HepG2 (cell line): Measurements from ENCODE around the gene ADH1B. TPM values are rescaled to one million over a fixed set of nuclear protein-coding genes. Genes with fewer than 3 reads are reported as not detected.

Experiments
- ATAC-seq: fragments of 200-7000 bp; cut with Tn5 transposase; 3 replicates; pipeline ENCODE4 v1.9.1; 2020; ENCODE audit warnings: mild to moderate bottlenecking, moderate library complexity
- BruUV-seq: library from RNA; stranded (reverse); fragments of 400-500 nt; replicated peaks from 2 replicates; lab custom pipeline; 2021; lab: Mats Ljungman, UMichigan
- CTCF ChIA-PET: fragments of 300-600 bp; formaldehyde crosslinking; extraction: SDS; loops from one replicate; lab custom pipeline; 2021; ENCODE audit warnings: low total read pairs, inconsistent platforms, low intra/inter-chr PET ratio; lab: Yijun Ruan, JAX
- POLR2A ChIA-PET: fragments of 350-600 bp; sonication (Branson Sonifier 250); formaldehyde crosslinking; loops from one replicate; lab custom pipeline; 2020; ENCODE audit warnings: antibody characterized with exemption, inconsistent platforms; lab: Yijun Ruan, JAX
- DNase-seq: peaks from one replicate; pipeline ENCODE4 v3.0.0-alpha.2; 2015; ENCODE audit warnings: low spot score
- FAIRE-seq: peaks from 3 replicates; lab custom pipeline; 2011; peaks lifted over from hg19 to GRCh38; lab: Jason Lieb, UNC
- H2AFZ ChIP-seq: one replicate; pipeline ENCODE4 v1.6.1; 2011; ENCODE audit warnings: low read length, inconsistent platforms
- H3K27ac ChIP-seq: fragments of 300-600 bp; 3 replicates; pipeline ENCODE4 v1.8.0; 2011; ENCODE audit warnings: mixed run types, mild to moderate bottlenecking, mixed read lengths, low read length, inconsistent platforms; ENCODE audit not compliant: insufficient read depth; ENCODE audit errors: extremely low read length
- H3K27me3 ChIP-seq, 2 experiments: fragments of 200-600 bp in 1 of 2; 2 replicates in 1 of 2; 3 replicates in 1 of 2; pipeline versions ENCODE4 v1.6.0 to v1.8.0; 2011; ENCODE audit warnings: low read length in 2 of 2, mild to moderate bottlenecking in 2 of 2, moderate library complexity in 2 of 2, inconsistent platforms in 1 of 2; ENCODE audit not compliant: insufficient read depth in 2 of 2, control insufficient read depth in 1 of 2
- H3K36me3 ChIP-seq, 2 experiments: fragments of 200-600 bp in 1 of 2; replicated peaks in 1 of 2; 2 replicates in 1 of 2; 3 replicates in 1 of 2; pipeline versions ENCODE4 v1.5.1 to v1.8.0; 2011; ENCODE audit warnings: low read length in 2 of 2, inconsistent platforms in 1 of 2; ENCODE audit not compliant: insufficient read depth in 2 of 2, control insufficient read depth in 1 of 2
- H3K4me1 ChIP-seq: 2 replicates; pipeline ENCODE4 v1.5.1; 2012; ENCODE audit warnings: low read length, inconsistent platforms; ENCODE audit not compliant: insufficient read depth
- H3K4me2 ChIP-seq: 2 replicates; pipeline ENCODE4 v1.6.0; 2011; ENCODE audit warnings: low read depth, low read length, inconsistent platforms
- H3K4me3 ChIP-seq, 3 experiments: fragments of 200-600 bp in 1 of 3; sonication (generic), shearing (Covaris generic) in 1 of 3; replicated peaks in 1 of 3; 2 replicates each; pipeline ENCODE4 v1.5.1; 2011 to 2016; ENCODE audit warnings: low read length in 3 of 3, inconsistent platforms in 2 of 3, low read depth in 2 of 3, mild to moderate bottlenecking in 2 of 3, control low read depth in 1 of 3, mixed read lengths in 1 of 3; ENCODE audit not compliant: insufficient read depth in 1 of 3
- H3K79me2 ChIP-seq: one replicate; pipeline ENCODE4 v1.6.1; 2011; ENCODE audit warnings: low read length, inconsistent platforms; ENCODE audit not compliant: insufficient read depth
- H3K9ac ChIP-seq: 2 replicates; pipeline ENCODE4 v1.6.0; 2011; ENCODE audit warnings: mild to moderate bottlenecking, low read depth, low read length, inconsistent platforms; ENCODE audit not compliant: insufficient read depth
- H3K9me3 ChIP-seq: 2 replicates; pipeline ENCODE4 v1.5.1; 2012; ENCODE audit warnings: mild to moderate bottlenecking, low read length
- H4K20me1 ChIP-seq: 2 replicates; pipeline ENCODE4 v1.6.0; 2011; ENCODE audit warnings: inconsistent platforms, mild to moderate bottlenecking, low read length, moderate library complexity; ENCODE audit not compliant: insufficient read depth
- EHMT2 ChIP-seq: fragments of 200-600 bp; sonication (generic); IDR thresholded peaks from 2 replicates; pipeline ENCODE4 v1.7.0; 2017; ENCODE audit warnings: antibody characterized with exemption, low read depth, low read length, borderline replicate concordance
- MAFK ChIP-seq, 2 experiments: IDR thresholded peaks in 1 of 2; conservative IDR thresholded peaks in 1 of 2; 2 replicates each; pipeline ENCODE4 v1.6.1; 2011; ENCODE audit warnings: improper control_type of control experiment in 2 of 2, low read length in 2 of 2
- PAF1 ChIP-seq: IDR thresholded peaks from 2 replicates; pipeline ENCODE4 v1.6.1; 2016; ENCODE audit warnings: missing genetic modification reagents, missing compliant biosample characterization
- ZBTB20 ChIP-seq: sonication (generic); formaldehyde crosslinking; IDR thresholded peaks from 2 replicates; pipeline ENCODE4 v1.8.1; 2023; ENCODE audit warnings: missing genetic modification reagents, low read depth, mild to moderate bottlenecking, borderline replicate concordance
- ZNF264 ChIP-seq: sonication (generic); formaldehyde crosslinking; IDR thresholded peaks from 2 replicates; pipeline ENCODE4 v1.4.0; 2020; ENCODE audit warnings: missing genetic modification reagents
- ZNF343 ChIP-seq: sonication (generic); formaldehyde crosslinking; IDR thresholded peaks from 2 replicates; pipeline ENCODE4 v1.4.0; 2020; ENCODE audit warnings: mild to moderate bottlenecking, missing genetic modification reagents
- ZNF430 ChIP-seq: sonication (generic); formaldehyde crosslinking; IDR thresholded peaks from 2 replicates; pipeline ENCODE4 v1.9.0; 2021; ENCODE audit warnings: mild to moderate bottlenecking, missing genetic modification reagents
- WGBS: methylation state at CpG from one replicate; pipeline ENCODE4 v1.1.6; 2017; ENCODE audit warnings: low lambda C conversion rate; 5-methylcytosine and 5-hydroxymethylcytosine counted together
- in situ Hi-C: cut with HindIII; loops from 2 replicates; pipeline ENCODE4 v1.10.0; 2017; ENCODE audit warnings: low pct_unique_long_range_greater_than_20kb; ENCODE audit not compliant: extremely low pct_ligation_motif_present
- intact Hi-C: fragments of 100-400 bp; cut with micrococcal nuclease; formaldehyde crosslinking; loops from one replicate; pipeline ENCODE4 v1.10.0; 2022; ENCODE audit not compliant: unreplicated experiment
- polyA plus RNA-seq, 8 experiments: library from polyadenylated mRNA; depleted of rRNA in 3 of 8; stranded (reverse) in 7 of 8; unstranded in 1 of 8; fragments of >200 nt; fragmentation: Illumina TruSeq in 4 of 8; extraction: Trizol in 4 of 8; gene quantifications; 2 replicates each; pipeline versions ENCODE4 v1.2.1 to v1.2.3, GENCODE V29; 2011 to 2016; ENCODE audit warnings: low read depth in 4 of 8, missing spikeins in 1 of 8, mixed read lengths in 1 of 8; ENCODE audit not compliant: insufficient read depth in 1 of 8
- total RNA-seq, 5 experiments: library from RNA; depleted of rRNA; stranded (reverse); fragments of >200 nt; fragmentation: Illumina TruSeq; extraction: Trizol; gene quantifications; 2 replicates each; pipeline ENCODE4 v1.2.3, GENCODE V29; 2016; ENCODE audit warnings: low read depth in 1 of 5
- TF ChIP-seq, protein P1 (sequence below): sonication (generic); formaldehyde crosslinking; IDR thresholded peaks from 2 replicates; pipeline ENCODE4 v1.4.0; 2020; ENCODE audit warnings: missing genetic modification reagents, borderline replicate concordance
- TF ChIP-seq, protein P2 (sequence below): sonication (generic); formaldehyde crosslinking; IDR thresholded peaks from 2 replicates; pipeline ENCODE4 v1.5.1; 2020; ENCODE audit warnings: missing genetic modification reagents, mild to moderate bottlenecking, borderline replicate concordance

The ADH1B gene
- total and polyA plus RNA-seq, 2 of the 13 experiments (the other 11 are each of a cell fraction or from before 2014, with no cell fraction given) = 0.05 to 0.40 TPM

DNA sequence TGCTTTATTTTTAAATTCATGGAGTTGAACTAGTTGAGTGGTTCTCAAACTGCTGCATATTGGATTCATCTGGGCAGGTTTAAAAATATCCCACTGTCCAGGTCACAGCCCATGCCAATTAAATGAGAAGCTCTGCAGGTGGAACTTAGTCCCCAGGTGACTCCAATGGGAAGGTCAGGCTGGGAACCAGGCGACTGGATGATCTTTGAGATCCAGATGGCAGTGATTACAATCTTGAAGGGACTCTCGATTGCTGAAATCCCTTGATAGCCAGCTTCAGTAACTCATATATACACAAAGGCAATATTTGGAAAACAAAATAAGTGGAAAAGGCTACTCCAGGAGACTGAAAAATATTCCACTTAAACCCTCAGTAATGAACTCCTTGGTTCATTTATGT is 38.5 kb downstream of the ADH1B start:
- BruUV-seq = no TSS peak
- Histone ChIP-seq H4K20me1 (no peaks in the 10 kb centered on the region), H3K4me1 (no peaks in the 10 kb centered on the region), H3K27ac (no peak overlapping the region), H3K9ac (no peak overlapping the region), H3K79me2 (no peaks in the 10 kb centered on the region), H3K9me3 (no peaks in the 10 kb centered on the region), H3K27me3 (no peaks in the 10 kb centered on the region), H3K4me3 (no peak overlapping the region), H2AFZ (no peak overlapping the region), H3K36me3 (no peaks in the 10 kb centered on the region), H3K4me2 (no peak overlapping the region)
- ATAC-seq = no peak
- no peak for FAIRE-seq
- WGBS = 63% methylated on average over 2 of the region's 2 CpGs
- TF ChIP-seq ZNF430 (CRISPR knock-in tag) = no peak
- no peak for TF ChIP-seq MAFK (conservative IDR thresholded peaks at IDR 0.05 in 1 of 2, IDR thresholded peaks at IDR 0.05 in 1 of 2; ENCODE audit: low read length in 2 of 2)
- no peak for TF ChIP-seq ZNF343 (CRISPR knock-in tag)
- TF ChIP-seq PAF1 = no peak
- TF ChIP-seq ZNF264 (CRISPR knock-in tag) = no peak
- TF ChIP-seq, protein P1, sequence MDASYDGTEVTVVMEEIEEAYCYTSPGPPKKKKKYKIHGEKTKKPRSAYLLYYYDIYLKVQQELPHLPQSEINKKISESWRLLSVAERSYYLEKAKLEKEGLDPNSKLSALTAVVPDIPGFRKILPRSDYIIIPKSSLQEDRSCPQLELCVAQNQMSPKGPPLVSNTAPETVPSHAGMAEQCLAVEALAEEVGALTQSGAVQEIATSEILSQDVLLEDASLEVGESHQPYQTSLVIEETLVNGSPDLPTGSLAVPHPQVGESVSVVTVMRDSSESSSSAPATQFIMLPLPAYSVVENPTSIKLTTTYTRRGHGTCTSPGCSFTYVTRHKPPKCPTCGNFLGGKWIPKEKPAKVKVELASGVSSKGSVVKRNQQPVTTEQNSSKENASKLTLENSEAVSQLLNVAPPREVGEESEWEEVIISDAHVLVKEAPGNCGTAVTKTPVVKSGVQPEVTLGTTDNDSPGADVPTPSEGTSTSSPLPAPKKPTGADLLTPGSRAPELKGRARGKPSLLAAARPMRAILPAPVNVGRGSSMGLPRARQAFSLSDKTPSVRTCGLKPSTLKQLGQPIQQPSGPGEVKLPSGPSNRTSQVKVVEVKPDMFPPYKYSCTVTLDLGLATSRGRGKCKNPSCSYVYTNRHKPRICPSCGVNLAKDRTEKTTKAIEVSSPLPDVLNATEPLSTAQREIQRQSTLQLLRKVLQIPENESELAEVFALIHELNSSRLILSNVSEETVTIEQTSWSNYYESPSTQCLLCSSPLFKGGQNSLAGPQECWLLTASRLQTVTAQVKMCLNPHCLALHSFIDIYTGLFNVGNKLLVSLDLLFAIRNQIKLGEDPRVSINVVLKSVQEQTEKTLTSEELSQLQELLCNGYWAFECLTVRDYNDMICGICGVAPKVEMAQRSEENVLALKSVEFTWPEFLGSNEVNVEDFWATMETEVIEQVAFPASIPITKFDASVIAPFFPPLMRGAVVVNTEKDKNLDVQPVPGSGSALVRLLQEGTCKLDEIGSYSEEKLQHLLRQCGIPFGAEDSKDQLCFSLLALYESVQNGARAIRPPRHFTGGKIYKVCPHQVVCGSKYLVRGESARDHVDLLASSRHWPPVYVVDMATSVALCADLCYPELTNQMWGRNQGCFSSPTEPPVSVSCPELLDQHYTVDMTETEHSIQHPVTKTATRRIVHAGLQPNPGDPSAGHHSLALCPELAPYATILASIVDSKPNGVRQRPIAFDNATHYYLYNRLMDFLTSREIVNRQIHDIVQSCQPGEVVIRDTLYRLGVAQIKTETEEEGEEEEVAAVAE (CRISPR knock-in tag) = no peak
- TF ChIP-seq ZBTB20 (CRISPR knock-in tag) = no peak
- TF ChIP-seq EHMT2 = no peak
- TF ChIP-seq, protein P2, sequence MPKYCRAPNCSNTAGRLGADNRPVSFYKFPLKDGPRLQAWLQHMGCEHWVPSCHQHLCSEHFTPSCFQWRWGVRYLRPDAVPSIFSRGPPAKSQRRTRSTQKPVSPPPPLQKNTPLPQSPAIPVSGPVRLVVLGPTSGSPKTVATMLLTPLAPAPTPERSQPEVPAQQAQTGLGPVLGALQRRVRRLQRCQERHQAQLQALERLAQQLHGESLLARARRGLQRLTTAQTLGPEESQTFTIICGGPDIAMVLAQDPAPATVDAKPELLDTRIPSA = no peak
- POLR2A ChIA-PET = no interaction called here
- in situ Hi-C loops (no loop called here), intact Hi-C loops (no loop called here)
- no peak for DNase-seq
- CTCF ChIA-PET = no interaction called here
